Rectal smooth muscle tissue (tissue), 1 donor: ENCODE measurements around the gene SLC10A2.
"Not testable (repeated sequence)": the region's sequence is repeated elsewhere in the genome, so short reads cannot be mapped to it uniquely, and the experiment has no call there.

Source experiments
- H3K27ac ChIP-seq: one replicate; pipeline ENCODE4 v1.7.0; 2013; ENCODE audit warnings: low read depth, low read length, inconsistent platforms
- H3K27me3 ChIP-seq: one replicate; pipeline ENCODE4 v1.7.0; 2013; ENCODE audit warnings: low read length; ENCODE audit not compliant: control insufficient read depth, insufficient read depth
- H3K36me3 ChIP-seq: one replicate; pipeline ENCODE4 v1.7.0; 2013; ENCODE audit warnings: low read length; ENCODE audit not compliant: control insufficient read depth, insufficient read depth
- H3K4me1 ChIP-seq: one replicate; pipeline ENCODE4 v1.7.0; 2013; ENCODE audit warnings: low read length; ENCODE audit not compliant: control insufficient read depth, insufficient read depth
- H3K4me3 ChIP-seq: one replicate; pipeline ENCODE4 v1.7.0; 2013; ENCODE audit warnings: low read length
- H3K9ac ChIP-seq: one replicate; pipeline ENCODE4 v1.7.0; 2013; ENCODE audit warnings: low read length

The SLC10A2 gene

GRCh38 chr13:103066079-103066780 is at the start of gene SLC10A2:
Gene SLC10A2, minus strand, starts transcription at chr13:103066417. Its CDS starts 168 bp downstream, at chr13:103066249.
- Histone ChIP-seq H3K4me1 (no peaks in the 10 kb centered on the region), H3K4me3 (no peak within 1 kb of the TSS), H3K27me3 (no peaks in the 10 kb centered on the region), H3K36me3 (no peaks in the 10 kb centered on the region), H3K27ac (no peak within 1 kb of the TSS), H3K9ac (no peak within 1 kb of the TSS)

DNA sequence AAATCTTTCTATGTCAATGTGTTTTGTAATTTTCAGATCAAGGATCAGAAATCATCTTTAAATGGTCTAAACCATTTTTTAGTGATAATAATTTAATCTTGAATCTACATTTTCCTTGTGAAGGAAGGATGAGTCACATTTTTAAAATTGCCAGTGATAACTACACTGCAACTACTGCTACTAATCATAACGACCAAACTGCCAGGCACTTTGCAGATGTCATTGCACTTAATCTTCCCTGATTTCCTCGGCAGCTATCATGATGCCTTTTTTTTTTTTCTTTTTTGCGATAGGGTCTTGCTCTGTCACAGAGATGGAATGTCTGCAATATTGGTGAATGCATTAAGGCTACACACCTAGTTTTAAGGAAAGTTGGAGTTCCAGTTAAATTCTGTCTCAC is 41.4 kb upstream of the SLC10A2 start:
- H3K4me1 ChIP-seq: no peaks in the 10 kb centered on the region
- H3K4me3 ChIP-seq: no peak overlapping the region
- H3K27ac ChIP-seq: no peak overlapping the region
- no peaks in the 10 kb centered on the region for H3K36me3 ChIP-seq
- H3K9ac ChIP-seq: no peak overlapping the region
- no peaks in the 10 kb centered on the region for H3K27me3 ChIP-seq

DNA sequence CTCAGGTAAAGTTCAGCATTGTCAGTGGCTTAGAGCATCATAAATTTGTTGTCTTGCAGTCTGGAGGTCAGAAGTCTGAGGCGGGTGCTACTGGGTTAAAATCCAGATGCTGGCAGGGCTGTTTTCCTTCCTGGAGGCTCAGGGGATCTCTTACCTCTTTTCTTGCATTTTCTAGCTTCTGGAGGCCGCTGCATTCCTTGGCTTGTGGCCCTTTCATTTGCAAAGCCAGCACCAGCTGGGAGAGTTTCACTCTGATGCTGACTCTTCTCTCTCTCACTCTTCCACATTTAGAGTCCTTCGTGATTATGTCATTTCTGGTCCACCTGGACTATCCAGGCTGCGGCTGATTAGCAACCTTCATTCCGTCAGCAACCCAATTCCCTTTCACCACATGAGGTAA is 38.1 kb upstream of the SLC10A2 start:
- Histone ChIP-seq H3K27ac (no peak overlapping the region), H3K27me3 (no peaks in the 10 kb centered on the region), H3K36me3 (no peaks in the 10 kb centered on the region), H3K9ac (no peak overlapping the region), H3K4me1 (no peaks in the 10 kb centered on the region), H3K4me3 (no peak overlapping the region)

DNA sequence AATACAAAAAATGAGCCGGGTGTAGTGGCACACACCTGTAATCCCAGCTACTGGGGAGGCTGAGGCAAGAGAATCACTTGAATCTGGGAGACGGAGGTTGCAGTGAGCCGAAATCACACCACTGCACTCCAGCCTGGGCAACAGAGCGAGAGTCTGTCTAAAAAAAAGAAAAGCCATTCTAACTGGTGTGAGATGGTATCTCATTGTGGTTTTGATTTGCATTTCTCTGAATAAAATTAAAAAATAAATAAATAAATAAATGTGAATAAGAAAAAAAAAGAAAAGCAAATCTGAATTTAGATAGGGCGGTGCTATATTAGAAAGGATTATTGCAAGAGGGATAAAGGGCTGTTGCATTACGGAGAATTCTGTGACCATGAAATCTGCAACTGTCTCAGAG is 37.2 kb upstream of the SLC10A2 start:
- H3K27me3 ChIP-seq: not testable (repeated sequence)

DNA sequence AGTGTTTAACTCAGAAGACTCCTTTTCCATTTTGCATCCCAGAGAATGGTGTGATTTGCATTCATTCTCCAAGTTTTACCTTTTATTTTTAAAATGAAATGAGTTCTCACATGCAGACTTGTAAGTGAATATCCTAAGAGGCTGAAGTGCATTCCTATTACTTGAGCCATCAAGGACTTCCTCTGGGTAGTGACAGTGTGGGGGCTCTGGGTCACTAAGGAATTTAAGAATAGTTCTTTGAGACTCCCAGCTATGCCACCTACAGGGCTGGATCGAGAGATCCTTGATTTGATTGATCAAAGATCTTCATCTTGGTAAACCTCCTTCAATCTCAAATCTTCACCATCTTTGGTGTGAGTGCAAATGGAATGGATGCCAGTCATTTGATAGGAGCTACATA is 36.3 kb upstream of the SLC10A2 start:
- Histone ChIP-seq H3K9ac (no peak overlapping the region), H3K27ac (no peak overlapping the region), H3K27me3 (no peaks in the 10 kb centered on the region), H3K4me3 (no peak overlapping the region), H3K4me1 (no peaks in the 10 kb centered on the region), H3K36me3 (no peaks in the 10 kb centered on the region)

More for the DNA sequence above, 37.2 kb upstream of the SLC10A2 start:
- H3K4me1 ChIP-seq, H3K27ac ChIP-seq, H3K9ac ChIP-seq, H3K4me3 ChIP-seq, H3K36me3 ChIP-seq: not testable (repeated sequence)

- no peaks in the 10 kb centered on the region for H3K27me3 ChIP-seq
- no peaks in the 10 kb centered on the region for H3K36me3 ChIP-seq
- no peak overlapping the region for H3K9ac ChIP-seq
- no peak overlapping the region for H3K27ac ChIP-seq
- H3K4me1 ChIP-seq: no peaks in the 10 kb centered on the region
- H3K4me3 ChIP-seq: no peak overlapping the region
These were observed 35.7 kb upstream of the SLC10A2 start for GRCh38 chr13:103101901-103102300.

DNA sequence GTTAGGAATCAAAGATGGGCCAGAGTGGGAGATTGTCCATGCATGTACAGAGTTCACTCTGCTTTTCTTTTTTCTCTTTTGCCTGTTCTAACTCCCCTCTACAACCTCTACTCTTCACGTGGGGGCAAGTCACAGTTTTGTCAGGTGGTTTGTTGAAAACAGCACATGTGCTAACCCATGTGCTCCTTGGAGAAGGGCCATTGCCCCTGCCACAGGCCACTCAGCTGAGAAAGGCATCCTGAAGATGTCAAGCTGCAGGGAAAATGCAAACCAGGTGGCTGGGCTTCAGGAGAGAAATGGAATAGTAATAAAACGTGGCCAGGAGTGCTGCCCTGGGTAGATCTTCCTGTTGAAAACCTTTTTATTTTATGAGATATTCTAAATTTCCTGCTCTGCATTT is 35.3 kb upstream of the SLC10A2 start:
- no peak overlapping the region for H3K27ac ChIP-seq
- H3K36me3 ChIP-seq: no peaks in the 10 kb centered on the region
- H3K9ac ChIP-seq: no peak overlapping the region
- H3K4me3 ChIP-seq: no peak overlapping the region
- H3K4me1 ChIP-seq: no peaks in the 10 kb centered on the region
- no peaks in the 10 kb centered on the region for H3K27me3 ChIP-seq

DNA sequence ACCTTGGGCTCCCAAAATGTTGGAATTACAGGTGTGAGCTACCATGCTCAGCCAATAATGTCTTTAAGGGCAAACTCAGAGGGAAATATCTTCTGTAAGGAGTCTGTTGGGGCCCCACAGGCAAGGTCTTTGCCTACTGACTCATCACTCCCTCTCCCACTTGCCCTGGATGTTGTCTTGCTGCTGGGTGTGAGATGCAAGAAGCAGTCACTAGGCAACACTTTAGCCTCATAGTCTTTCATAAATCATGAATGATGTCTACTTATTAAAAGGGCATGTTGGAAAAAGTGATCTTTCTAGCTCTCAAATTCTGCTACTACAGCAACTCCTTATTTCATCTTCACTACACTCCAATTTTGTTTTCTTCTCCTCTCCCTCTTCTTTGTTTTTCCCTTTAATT is 34.6 kb upstream of the SLC10A2 start:
- Histone ChIP-seq H3K27me3 (no peaks in the 10 kb centered on the region), H3K4me3 (no peak overlapping the region), H3K4me1 (no peaks in the 10 kb centered on the region)

GRCh38 chr13:103099722-103100293 is 33.6 kb upstream of the SLC10A2 start:
- H3K4me3 ChIP-seq: no peak overlapping the region
- no peaks in the 10 kb centered on the region for H3K27me3 ChIP-seq
- H3K27ac ChIP-seq: no peak overlapping the region
- no peak overlapping the region for H3K9ac ChIP-seq
- no peaks in the 10 kb centered on the region for H3K4me1 ChIP-seq
- no peaks in the 10 kb centered on the region for H3K36me3 ChIP-seq

More for the DNA sequence above, 34.6 kb upstream of the SLC10A2 start:
- Histone ChIP-seq H3K9ac (no peak overlapping the region), H3K27ac (no peak overlapping the region), H3K36me3 (no peaks in the 10 kb centered on the region)

- H3K27ac ChIP-seq: no peak overlapping the region
- H3K4me3 ChIP-seq: no peak overlapping the region
- no peaks in the 10 kb centered on the region for H3K27me3 ChIP-seq
- H3K9ac ChIP-seq: no peak overlapping the region
- no peaks in the 10 kb centered on the region for H3K36me3 ChIP-seq
- H3K4me1 ChIP-seq: no peaks in the 10 kb centered on the region
These were observed 32.3 kb upstream of the SLC10A2 start for GRCh38 chr13:103098535-103098934.

DNA sequence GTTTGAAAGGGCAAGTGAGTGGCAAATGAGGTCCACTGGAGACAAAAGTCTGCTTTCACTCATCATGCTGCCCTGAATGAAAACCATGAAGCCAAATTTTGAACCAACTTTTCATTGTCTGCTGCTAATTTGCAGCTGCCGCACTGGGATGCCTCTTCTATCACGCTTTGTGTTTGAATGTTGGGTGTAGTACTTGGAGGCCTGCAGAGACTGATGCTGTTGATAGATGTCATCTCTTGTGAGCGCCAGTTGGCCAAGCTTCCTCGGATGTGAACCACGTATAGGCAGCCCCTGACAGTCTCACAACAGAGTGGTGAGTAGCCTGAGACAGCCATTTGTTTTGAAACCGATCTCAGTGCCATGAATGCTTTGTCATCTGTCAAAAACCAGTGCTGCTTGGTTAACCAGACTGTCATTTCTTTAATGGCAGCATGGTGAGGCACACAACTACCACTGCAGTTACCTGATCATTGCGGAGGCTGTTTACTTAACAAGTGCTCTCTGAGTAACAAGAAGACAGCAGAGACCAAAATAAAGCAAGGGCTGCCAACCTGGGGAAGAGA is 31.2 kb upstream of the SLC10A2 start:
- Histone ChIP-seq H3K36me3 (no peaks in the 10 kb centered on the region), H3K4me1 (no peaks in the 10 kb centered on the region), H3K4me3 (no peak overlapping the region), H3K27ac (no peak overlapping the region), H3K9ac (no peak overlapping the region), H3K27me3 (no peaks in the 10 kb centered on the region)

- H3K27ac ChIP-seq, H3K4me3 ChIP-seq, H3K27me3 ChIP-seq, H3K9ac ChIP-seq, H3K36me3 ChIP-seq, H3K4me1 ChIP-seq: not testable (repeated sequence)
These were observed 27.4 kb upstream of the SLC10A2 start for GRCh38 chr13:103093649-103094048.

DNA sequence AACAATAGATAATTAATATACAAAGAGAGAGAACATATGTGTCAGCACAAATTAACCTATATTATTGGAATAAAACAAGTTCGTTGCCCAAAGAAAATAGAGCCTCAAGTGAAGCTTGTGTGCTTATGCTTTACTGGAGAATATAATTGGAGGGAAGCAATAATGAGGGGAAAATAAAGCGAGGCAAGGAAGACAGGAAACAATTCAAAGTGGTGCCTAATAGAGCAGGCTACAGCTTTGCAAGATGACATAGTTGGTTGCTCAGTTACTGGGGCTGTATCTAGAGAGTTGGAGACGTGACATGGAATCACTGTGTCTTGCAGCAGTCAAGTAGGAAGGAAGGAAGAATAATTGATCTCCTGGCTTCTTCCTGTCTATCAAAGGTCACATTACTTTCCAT is 21.1 kb upstream of the SLC10A2 start:
- Histone ChIP-seq H3K27me3 (no peaks in the 10 kb centered on the region), H3K36me3 (no peaks in the 10 kb centered on the region), H3K27ac (no peak overlapping the region), H3K9ac (no peak overlapping the region), H3K4me3 (no peak overlapping the region), H3K4me1 (no peaks in the 10 kb centered on the region)
